Neuronal stem cell (in vitro differentiated cells): ENCODE data around the gene C3orf18.

Experiments used
- DNase-seq: peaks from one replicate; pipeline ENCODE4 v3.0.0-alpha.2; 2013; ENCODE audit warnings: low spot score
- H2AFZ ChIP-seq: one replicate; pipeline ENCODE4 v1.6.1; 2013; ENCODE audit warnings: mild to moderate bottlenecking, low read length, inconsistent platforms
- H2AK5ac ChIP-seq: 2 replicates; pipeline ENCODE4 v1.6.1; 2013; ENCODE audit warnings: low read depth, mild to moderate bottlenecking, inconsistent platforms, low read length, moderate library complexity, mixed read lengths
- H2BK120ac ChIP-seq: 2 replicates; pipeline ENCODE4 v1.6.1; 2013; ENCODE audit warnings: low read depth, mild to moderate bottlenecking, inconsistent platforms, low read length, moderate library complexity, mixed read lengths
- H2BK12ac ChIP-seq: one replicate; pipeline ENCODE4 v1.6.1; 2013; ENCODE audit warnings: low read length, inconsistent platforms
- H2BK15ac ChIP-seq: 2 replicates; pipeline ENCODE4 v1.6.1; 2013; ENCODE audit warnings: mild to moderate bottlenecking, low read length, inconsistent platforms, mixed read lengths
- H2BK5ac ChIP-seq: one replicate; pipeline ENCODE4 v1.6.1; 2013; ENCODE audit warnings: inconsistent platforms, mild to moderate bottlenecking, low read length, moderate library complexity
- H3K14ac ChIP-seq: one replicate; pipeline ENCODE4 v1.6.1; 2013; ENCODE audit warnings: low read length, inconsistent platforms
- H3K18ac ChIP-seq: 2 replicates; pipeline ENCODE4 v1.6.1; 2013; ENCODE audit warnings: low read length, inconsistent platforms
- H3K23ac ChIP-seq: 2 replicates; pipeline ENCODE4 v1.6.1; 2013; ENCODE audit warnings: low read depth, mild to moderate bottlenecking, mixed read lengths, low read length, inconsistent platforms; ENCODE audit not compliant: poor library complexity
- H3K27ac ChIP-seq: replicated peaks from 3 replicates; pipeline ENCODE4 v1.5.1; 2013; ENCODE audit warnings: low read length, inconsistent platforms
- H3K27me3 ChIP-seq, 3 experiments: 2 replicates each; pipeline ENCODE4 v1.6.1; 2013; ENCODE audit warnings: low read length in 3 of 3, mild to moderate bottlenecking in 2 of 3, inconsistent platforms in 1 of 3, low read depth in 1 of 3, mixed read lengths in 1 of 3, moderate library complexity in 1 of 3; ENCODE audit not compliant: control insufficient read depth in 3 of 3, insufficient read depth in 3 of 3
- H3K36me3 ChIP-seq, 2 donors: replicated peaks in 1 of 2; 2 replicates each; pipeline ENCODE4 v1.6.1; 2013; ENCODE audit warnings: low read length in 2 of 2; ENCODE audit not compliant: control insufficient read depth in 2 of 2, insufficient read depth in 2 of 2
- H3K4ac ChIP-seq: 2 replicates; pipeline ENCODE4 v1.6.1; 2013; ENCODE audit warnings: inconsistent platforms, mild to moderate bottlenecking, low read length, moderate library complexity
- H3K4me1 ChIP-seq, 2 donors: 1 replicate in 1 of 2; 2 replicates in 1 of 2; pipeline ENCODE4 v1.6.1; 2013; ENCODE audit warnings: low read length in 2 of 2, low read depth in 1 of 2; ENCODE audit not compliant: control insufficient read depth in 2 of 2, insufficient read depth in 1 of 2
- H3K4me2 ChIP-seq: one replicate; pipeline ENCODE4 v1.6.1; 2013; ENCODE audit warnings: mild to moderate bottlenecking, low read length, inconsistent platforms; ENCODE audit not compliant: insufficient read depth, poor library complexity, severe bottlenecking
- H3K4me3 ChIP-seq, 2 donors: 2 replicates each; pipeline ENCODE4 v1.5.1; 2013; ENCODE audit warnings: low read length in 2 of 2, mild to moderate bottlenecking in 2 of 2, inconsistent platforms in 1 of 2, moderate library complexity in 1 of 2
- H3K79me1 ChIP-seq: one replicate; pipeline ENCODE4 v1.6.1; 2013; ENCODE audit warnings: low read depth, mild to moderate bottlenecking, inconsistent platforms, low read length, moderate library complexity
- H3K9ac ChIP-seq: one replicate; pipeline ENCODE4 v1.6.1; 2013; ENCODE audit warnings: mild to moderate bottlenecking, low read depth, low read length, inconsistent platforms; ENCODE audit not compliant: poor library complexity
- H3K9me3 ChIP-seq, 2 donors: replicated peaks in 1 of 2; 2 replicates each; pipeline versions ENCODE3 to v1.6.1; 2013; ENCODE audit warnings: low read length in 2 of 2, mild to moderate bottlenecking in 2 of 2, inconsistent platforms in 1 of 2, low read depth in 1 of 2, mixed read lengths in 1 of 2, moderate library complexity in 1 of 2; ENCODE audit not compliant: control insufficient read depth in 2 of 2, insufficient read depth in 1 of 2
- H4K8ac ChIP-seq: one replicate; pipeline ENCODE4 v1.6.1; 2013; ENCODE audit warnings: low read depth, mild to moderate bottlenecking, inconsistent platforms, low read length, moderate library complexity
- H4K91ac ChIP-seq: one replicate; pipeline ENCODE4 v1.6.1; 2013; ENCODE audit warnings: low read length, low read depth, mild to moderate bottlenecking, inconsistent platforms; ENCODE audit not compliant: poor library complexity
- WGBS, 2 donors: extraction: QIAGEN DNeasy Blood & Tissue Kit; methylation state at CpG; one replicate each; pipeline ENCODE4 v1.1.7; 2013; ENCODE audit warnings: missing lambda C conversion rate in 2 of 2, mixed read lengths in 1 of 2; ENCODE audit not compliant: insufficient read length in 2 of 2, insufficient replicate concordance in 1 of 2; ENCODE audit errors: extremely low coverage in 2 of 2; 5-methylcytosine and 5-hydroxymethylcytosine counted together

The C3orf18 gene

GRCh38 chr3:50610992-50611463 is 43.5 kb upstream of the C3orf18 start:
- Histone ChIP-seq H3K9ac (peak overlapping the region; percentile 85), H3K79me1 (no peaks in the 10 kb centered on the region), H3K14ac (no peak overlapping the region), H3K23ac (peak overlapping the region; percentile 34), H3K4me2 (peak overlapping the region; percentile 86), H3K18ac (peak overlapping the region; percentile 97), H2AK5ac (peak overlapping the region; percentile 59), H2BK120ac (no peak overlapping the region), H4K91ac (no peak overlapping the region), H2BK12ac (no peak overlapping the region), H3K4me3 (peak overlapping the region; percentile 55 to 85), H3K27me3 (peaks cover 0 to 23% (median 0%) of the 10 kb centered on the region in 3 experiments), H3K4ac (no peak overlapping the region), H2BK5ac (peak overlapping the region; percentile 76), H3K36me3 (peaks cover 2 to 33% of the 10 kb centered on the region in 2 donors), H4K8ac (no peak overlapping the region), H3K27ac (no peak overlapping the region), H3K4me1 (peaks cover 9 to 14% of the 10 kb centered on the region in 2 donors), H3K9me3 (no peaks in the 10 kb centered on the region), H2AFZ (peak overlapping the region; percentile 96), H2BK15ac (peak overlapping the region; percentile 72)
- no peak for DNase-seq
- no CpG with 5 or more reads among the region's 10 CpGs for WGBS, 2 donors

GRCh38 chr3:50610181-50610971 is 42.8 kb upstream of the C3orf18 start:
- Histone ChIP-seq H3K4ac (no peak overlapping the region), H3K23ac (no peak overlapping the region), H4K91ac (no peak overlapping the region), H3K4me1 (peaks cover 8 to 14% of the 10 kb centered on the region in 2 donors), H2AFZ (no peak overlapping the region), H3K27ac (no peak overlapping the region), H2BK120ac (no peak overlapping the region), H3K36me3 (peaks cover 2 to 39% of the 10 kb centered on the region in 2 donors), H3K4me3 (peak overlapping the region in 1 of 2 donors; percentile 55), H2BK12ac (no peak overlapping the region), H3K27me3 (peaks cover 0 to 23% (median 0%) of the 10 kb centered on the region in 3 experiments), H3K14ac (peak overlapping the region; percentile 5), H2BK15ac (peak overlapping the region; percentile 13), H3K79me1 (no peaks in the 10 kb centered on the region), H4K8ac (no peak overlapping the region), H3K4me2 (no peak overlapping the region), H2BK5ac (peak overlapping the region; percentile 76), H3K9ac (peak overlapping the region; percentile 46), H3K9me3 (no peaks in the 10 kb centered on the region), H3K18ac (no peak overlapping the region), H2AK5ac (peak overlapping the region; percentile 67)
- no CpG with 5 or more reads among the region's 6 CpGs for WGBS, 2 donors
- no peak for DNase-seq

GRCh38 chr3:50609763-50610085 is 42.2 kb upstream of the C3orf18 start:
- H3K79me1 ChIP-seq = no peaks in the 10 kb centered on the region

GRCh38 chr3:50609071-50609762 is 41.7 kb upstream of the C3orf18 start:
- H4K91ac ChIP-seq = no peak overlapping the region
- H4K8ac ChIP-seq = no peak overlapping the region
- peaks cover 0 to 23% (median 0%) of the 10 kb centered on the region in 3 experiments for H3K27me3 ChIP-seq
- H2AFZ ChIP-seq = no peak overlapping the region
- H3K27ac ChIP-seq = no peak overlapping the region
- H3K4me2 ChIP-seq = no peak overlapping the region
- H3K14ac ChIP-seq = no peak overlapping the region
- H3K18ac ChIP-seq = no peak overlapping the region
- H3K36me3 ChIP-seq = peaks cover 2 to 46% of the 10 kb centered on the region in 2 donors
- H3K4me1 ChIP-seq = peaks cover 8 to 14% of the 10 kb centered on the region in 2 donors
- no peak overlapping the region for H2BK120ac ChIP-seq
- no peaks in the 10 kb centered on the region for H3K9me3 ChIP-seq
- H2BK15ac ChIP-seq = peak overlapping the region; percentile 15
- no peak overlapping the region for H3K4ac ChIP-seq
- H3K23ac ChIP-seq = no peak overlapping the region
- H2AK5ac ChIP-seq = peak overlapping the region; percentile 67
- no CpG with 5 or more reads among the region's 5 CpGs for WGBS, 2 donors
- H2BK12ac ChIP-seq = no peak overlapping the region
- H3K79me1 ChIP-seq = no peaks in the 10 kb centered on the region
- DNase-seq = no peak
- no peak overlapping the region for H2BK5ac ChIP-seq
- no peak overlapping the region for H3K9ac ChIP-seq
- H3K4me3 ChIP-seq = no peak overlapping the region

More at GRCh38 chr3:50609763-50610085, 42.2 kb upstream of the C3orf18 start:
- Histone ChIP-seq H3K18ac (no peak overlapping the region), H3K9ac (no peak overlapping the region), H3K27me3 (peaks cover 0 to 23% (median 0%) of the 10 kb centered on the region in 3 experiments), H3K14ac (no peak overlapping the region), H3K27ac (no peak overlapping the region), H2BK120ac (no peak overlapping the region), H3K9me3 (no peaks in the 10 kb centered on the region), H2BK5ac (no peak overlapping the region), H2BK15ac (peak overlapping the region; percentile 15), H4K91ac (no peak overlapping the region), H3K4me3 (no peak overlapping the region), H4K8ac (no peak overlapping the region), H2BK12ac (no peak overlapping the region), H3K23ac (no peak overlapping the region), H3K4me1 (peaks cover 8 to 14% of the 10 kb centered on the region in 2 donors), H2AK5ac (peak overlapping the region; percentile 67), H3K4me2 (no peak overlapping the region), H3K36me3 (peaks cover 2 to 42% of the 10 kb centered on the region in 2 donors), H3K4ac (no peak overlapping the region), H2AFZ (no peak overlapping the region)
- DNase-seq = no peak
- WGBS, 2 donors = no CpG with 5 or more reads among the region's 3 CpGs
